Stimulated activated CD4-positive, alpha-beta T cell treated with anti-CD3 and anti-CD28 coated beads, Interleukin-1b, Interleukin-23, amount 100 ng/mL, for 4 hours (primary cell): Measurements from ENCODE around the gene CDH4.

Experiments used
- DNase-seq, 2 donors: peaks; one replicate each; pipeline ENCODE4 v3.0.0-alpha.2; 2020; ENCODE audit warnings: low read depth in 2 of 2

The CDH4 gene

GRCh38 chr20:61281286-61281795 lies 29.3 kb downstream of the CDH4 start:
- DNase-seq = no peak

GRCh38 chr20:61284752-61285151 lies 32.7 kb downstream of the CDH4 start:
- DNase-seq = no peak

- no peak for DNase-seq
These were observed 33.1 kb downstream of the CDH4 start for GRCh38 chr20:61285152-61285645.

DNA sequence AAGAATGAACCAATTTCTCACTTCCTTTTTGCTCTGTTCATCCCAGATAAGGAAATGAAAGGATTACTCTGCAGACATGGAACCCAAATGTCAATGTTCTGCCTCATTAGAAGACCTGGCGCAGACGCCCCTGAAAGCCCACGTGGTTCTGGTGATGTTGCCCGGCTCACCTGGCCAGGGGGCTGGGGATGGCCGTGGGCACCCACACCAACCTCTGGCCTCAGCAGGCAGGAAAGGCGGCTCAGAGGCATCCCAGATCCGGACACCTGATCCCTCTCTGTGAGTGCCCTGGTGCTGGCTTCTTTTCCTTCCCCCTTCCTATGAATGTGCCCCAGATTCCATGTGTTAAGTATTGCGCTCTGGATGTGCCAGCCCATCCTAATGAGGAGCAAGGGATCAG lies 33.6 kb downstream of the CDH4 start:
- DNase-seq = no peak

DNA sequence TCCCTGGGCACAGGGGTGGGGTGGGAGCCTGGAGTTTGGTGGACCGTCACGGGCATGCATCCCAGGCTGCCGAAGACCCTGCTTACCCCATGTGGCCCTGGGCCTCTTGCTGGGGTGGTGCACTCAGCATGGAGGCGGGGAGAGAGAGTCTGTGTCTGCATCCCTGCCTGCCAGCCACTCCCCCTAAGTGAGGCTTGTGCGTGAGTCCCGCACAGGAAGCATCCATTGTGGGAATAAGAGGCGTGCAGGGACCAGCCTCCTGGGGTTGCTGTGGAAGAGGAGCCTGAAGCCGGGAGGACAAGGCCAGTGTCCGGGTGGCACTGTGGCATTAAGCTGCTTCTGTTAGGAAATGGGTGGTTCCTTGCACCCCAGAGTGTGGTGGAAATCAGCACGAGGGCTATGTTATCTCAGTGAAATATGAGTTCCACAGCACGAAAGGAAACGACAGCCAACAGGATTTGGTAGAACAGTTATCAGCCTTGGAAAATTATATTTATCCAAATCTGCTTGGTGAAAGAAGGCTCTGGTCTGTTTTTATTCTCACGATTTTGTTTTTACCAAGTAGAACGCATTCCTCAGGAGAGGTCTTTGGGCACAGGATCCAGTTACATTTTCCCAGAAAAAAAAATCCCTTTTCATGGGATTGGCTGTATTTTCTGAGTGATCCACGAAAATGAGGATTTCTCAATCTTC lies 35.7 kb downstream of the CDH4 start:
- DNase-seq = no peak

GRCh38 chr20:61288331-61288784 lies 36.3 kb downstream of the CDH4 start:
- no peak for DNase-seq

DNA sequence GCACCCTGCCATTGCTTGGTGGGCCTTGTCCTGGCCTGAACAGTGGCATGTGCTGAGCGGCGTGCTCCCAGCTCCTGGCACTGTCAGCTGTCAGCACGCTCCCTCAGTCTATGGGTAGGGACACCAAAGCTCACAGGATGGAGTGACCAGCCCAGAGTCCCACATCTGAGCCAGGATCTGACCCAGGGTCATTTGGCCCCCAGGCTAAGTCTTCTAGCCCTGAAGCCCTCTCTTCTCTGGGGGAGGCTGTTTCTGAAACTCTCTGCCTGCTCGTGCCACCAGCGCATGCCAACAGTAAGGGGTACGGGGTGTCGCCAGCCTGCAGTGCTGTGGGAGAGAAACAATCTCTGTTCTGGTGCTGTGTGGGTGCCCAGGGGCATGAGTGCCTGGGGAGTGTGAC lies 37.1 kb downstream of the CDH4 start:
- DNase-seq = no peak

GRCh38 chr20:61290721-61291120 lies 38.7 kb downstream of the CDH4 start:
- DNase-seq = no peak

- no peak for DNase-seq
These were observed 39.2 kb downstream of the CDH4 start for GRCh38 chr20:61291166-61291829.

- DNase-seq = no peak
These were observed 40.3 kb downstream of the CDH4 start for GRCh38 chr20:61292391-61292790.

GRCh38 chr20:61292821-61293612 lies 41.0 kb downstream of the CDH4 start:
- no peak for DNase-seq

- no peak for DNase-seq
These were observed 41.9 kb downstream of the CDH4 start for GRCh38 chr20:61293951-61294350.

GRCh38 chr20:61295249-61295648 lies 43.2 kb downstream of the CDH4 start:
- no peak for DNase-seq

GRCh38 chr20:61295682-61296628 lies 43.9 kb downstream of the CDH4 start:
- DNase-seq = no peak

DNA sequence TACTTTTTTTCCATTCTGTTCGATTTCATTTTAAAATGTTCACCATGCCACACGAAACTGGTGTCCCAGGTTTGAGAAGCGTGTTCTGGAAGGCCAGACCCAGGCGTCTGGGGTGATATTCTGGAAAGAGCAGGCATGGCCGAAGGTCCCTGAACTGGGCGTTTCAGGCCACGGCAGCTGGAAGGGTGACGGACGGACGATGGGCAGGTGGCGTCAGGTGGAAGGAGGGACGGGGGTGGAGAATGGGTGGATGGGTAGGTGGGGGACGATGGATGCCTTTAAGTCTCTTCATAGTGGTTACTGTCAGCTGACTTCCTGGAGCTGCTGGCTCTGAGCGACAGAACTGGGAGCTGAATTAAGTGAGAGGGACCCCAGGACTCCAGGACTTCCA lies 44.6 kb downstream of the CDH4 start:
- DNase-seq = no peak

DNA sequence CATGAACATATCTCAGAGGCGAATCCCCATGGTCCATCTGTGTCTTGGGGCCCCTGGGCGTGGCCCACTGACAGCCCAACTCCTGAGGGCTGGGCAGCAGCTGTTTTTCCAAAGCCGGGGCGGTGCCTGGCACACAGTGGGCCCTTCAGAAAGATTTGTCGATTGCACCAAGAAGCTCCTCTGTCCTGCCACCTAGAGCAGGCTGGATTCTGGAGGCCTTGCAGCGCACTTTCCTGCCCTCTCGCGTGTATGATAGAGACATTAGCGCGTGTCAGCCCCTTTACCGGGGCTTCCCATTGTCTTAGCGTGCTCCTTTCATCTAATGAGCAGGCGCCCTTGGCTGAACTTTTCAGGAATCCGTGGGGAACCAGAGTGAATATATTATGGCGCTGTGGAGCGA lies 45.4 kb downstream of the CDH4 start:
- no peak for DNase-seq

DNA sequence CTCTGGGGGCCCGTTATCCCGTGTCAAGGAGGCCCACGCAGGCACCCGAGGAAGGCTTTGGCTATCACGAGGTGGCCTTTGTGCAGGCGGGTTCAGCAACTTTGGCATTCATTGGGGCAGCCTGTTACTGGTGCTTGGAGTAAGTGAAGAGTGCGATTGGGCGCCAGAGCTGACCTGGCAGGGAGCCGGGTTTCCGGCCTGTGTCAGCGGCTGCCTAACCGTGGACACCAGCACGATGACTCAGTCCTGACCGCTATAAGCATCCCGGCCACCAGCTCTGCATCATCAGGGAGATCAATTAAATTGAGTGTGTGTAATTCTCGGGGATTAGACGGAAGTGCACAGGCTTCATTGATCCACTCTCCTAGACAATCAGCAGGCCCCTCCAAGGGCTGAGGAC lies 45.9 kb downstream of the CDH4 start:
- no peak for DNase-seq

DNA sequence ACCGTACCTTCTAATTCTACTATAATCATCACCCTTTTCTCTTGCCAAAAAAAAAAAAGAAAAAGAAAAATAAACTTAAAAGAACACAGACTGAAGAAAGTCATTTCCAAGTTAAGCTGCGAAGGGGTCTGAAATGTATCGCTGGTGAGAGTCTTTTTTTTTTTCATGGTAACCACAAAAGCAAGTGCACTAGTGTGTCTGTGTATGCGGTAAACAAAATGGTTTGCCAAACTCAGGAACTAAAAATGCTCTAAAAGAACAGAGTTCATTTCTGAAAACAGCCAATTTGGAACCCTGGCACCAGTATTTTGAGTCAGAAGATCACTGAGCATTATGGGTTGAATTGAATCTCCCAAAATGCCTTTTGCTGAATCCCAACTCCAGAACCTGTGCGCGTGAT lies 46.6 kb downstream of the CDH4 start:
- no peak for DNase-seq

DNA sequence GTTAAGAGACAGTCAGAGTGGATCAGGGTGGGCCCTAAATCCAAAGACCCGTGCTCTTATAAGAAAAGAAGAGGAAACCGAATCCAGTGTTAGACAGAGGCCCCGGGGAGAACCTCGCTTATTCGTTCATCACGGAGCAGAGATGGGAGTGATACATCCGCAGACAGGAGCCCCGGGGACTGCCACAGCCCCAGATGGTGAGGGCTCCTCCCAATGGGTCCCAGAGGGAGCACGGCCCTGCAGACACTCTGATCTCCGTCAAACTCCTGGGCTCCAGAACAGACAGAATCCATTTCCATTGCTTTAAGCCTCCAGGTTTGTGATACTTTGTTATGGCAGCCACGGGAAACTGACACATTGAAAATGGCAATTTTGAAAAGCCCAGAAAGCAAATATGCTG lies 47.0 kb downstream of the CDH4 start:
- no peak for DNase-seq

DNA sequence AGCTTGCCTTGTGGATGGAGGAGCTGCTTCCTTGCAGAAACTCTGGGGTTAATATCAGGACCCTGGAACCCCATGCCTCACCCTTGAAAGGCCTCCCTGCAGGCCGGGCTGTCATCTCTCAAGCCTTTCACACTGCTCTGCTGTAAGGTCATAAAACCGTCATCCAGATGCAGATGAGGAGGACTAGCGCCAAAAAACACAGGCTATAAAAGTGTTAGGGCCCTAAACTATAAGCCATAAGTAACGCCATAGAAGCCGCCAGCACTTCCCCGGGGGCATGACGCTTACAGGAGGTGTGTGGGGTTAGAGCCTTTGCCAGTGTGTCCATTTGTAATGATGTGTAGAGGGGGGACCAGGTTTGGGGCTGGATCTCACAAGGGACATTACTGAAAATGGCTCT lies 47.6 kb downstream of the CDH4 start:
- no peak for DNase-seq

- no peak for DNase-seq
These were observed 48.2 kb downstream of the CDH4 start for GRCh38 chr20:61300293-61300692.
